ENCODE results near the gene AKAP8. TPM values are rescaled to one million over a fixed set of nuclear protein-coding genes. Genes with fewer than 3 reads are reported as not detected.
A peak's percentile ranks its signal among the peaks of the same experiment; 100 is the strongest.

Gene AKAP8
- total and polyA plus RNA-seq, 7 donors = 15.9 to 42.8 (median 19.9) TPM

DNA sequence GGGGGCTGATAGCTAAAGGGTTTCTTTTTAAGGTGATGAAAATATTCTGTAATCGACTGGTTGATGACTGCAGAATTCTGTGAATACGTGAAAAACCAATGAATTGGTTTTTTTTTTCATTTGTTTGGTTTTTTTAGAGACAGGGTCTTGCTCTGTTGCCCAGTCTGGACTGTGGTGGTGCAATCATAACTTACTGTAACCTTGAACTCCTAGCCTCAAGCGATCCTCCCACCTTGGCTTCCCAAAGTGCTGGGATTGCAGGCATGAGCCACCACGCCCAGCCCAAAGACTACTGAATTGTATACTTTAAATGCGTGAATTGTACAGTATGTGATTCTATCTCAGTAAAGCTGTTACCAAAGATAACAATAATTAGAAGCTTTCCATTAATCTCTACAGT, 14.8 kb upstream of the AKAP8 start:
- WGBS, 3 donors = 87 to 95% (median 93%) methylated on average over 5 of the region's 5 CpGs

DNA sequence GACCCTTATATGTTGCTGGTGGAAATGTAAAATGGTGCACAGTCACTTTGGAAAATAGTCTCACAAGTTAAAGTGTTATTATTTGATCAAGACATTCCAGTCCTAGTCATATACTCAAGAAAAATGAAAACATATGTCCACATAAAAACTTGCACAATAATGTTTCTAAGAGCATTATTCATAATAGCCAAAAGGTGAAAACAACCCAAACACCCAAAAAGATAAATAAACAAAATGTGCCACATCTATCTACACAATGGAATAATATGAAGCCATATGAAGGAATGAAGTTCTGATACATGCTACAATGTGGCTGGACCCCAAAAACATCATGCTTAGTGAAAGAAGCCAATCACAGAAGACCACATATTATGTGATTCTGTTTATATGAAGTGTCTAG, 14.4 kb upstream of the AKAP8 start:
- DNase-seq (no peak), ATAC-seq (no peak)
- Histone ChIP-seq H3K27ac (no peak overlapping the region), H3K27me3 (ENCODE audit: insufficient read depth in 3 of 3, low read length in 2 of 3) (no peaks in the 10 kb centered on the region), H3K9me3 (no peaks in the 10 kb centered on the region), H3K4me1 (peaks cover 10% of the 10 kb centered on the region), H3K4me3 (no peak overlapping the region), H3K36me3 (ENCODE audit: insufficient read depth in 1 of 2, low read depth in 1 of 2) (peaks cover 21 to 88% of the 10 kb centered on the region in 2 donors)
- intact Hi-C loops (cut with DNase I) = no loop called here
- TF ChIP-seq, protein P1, sequence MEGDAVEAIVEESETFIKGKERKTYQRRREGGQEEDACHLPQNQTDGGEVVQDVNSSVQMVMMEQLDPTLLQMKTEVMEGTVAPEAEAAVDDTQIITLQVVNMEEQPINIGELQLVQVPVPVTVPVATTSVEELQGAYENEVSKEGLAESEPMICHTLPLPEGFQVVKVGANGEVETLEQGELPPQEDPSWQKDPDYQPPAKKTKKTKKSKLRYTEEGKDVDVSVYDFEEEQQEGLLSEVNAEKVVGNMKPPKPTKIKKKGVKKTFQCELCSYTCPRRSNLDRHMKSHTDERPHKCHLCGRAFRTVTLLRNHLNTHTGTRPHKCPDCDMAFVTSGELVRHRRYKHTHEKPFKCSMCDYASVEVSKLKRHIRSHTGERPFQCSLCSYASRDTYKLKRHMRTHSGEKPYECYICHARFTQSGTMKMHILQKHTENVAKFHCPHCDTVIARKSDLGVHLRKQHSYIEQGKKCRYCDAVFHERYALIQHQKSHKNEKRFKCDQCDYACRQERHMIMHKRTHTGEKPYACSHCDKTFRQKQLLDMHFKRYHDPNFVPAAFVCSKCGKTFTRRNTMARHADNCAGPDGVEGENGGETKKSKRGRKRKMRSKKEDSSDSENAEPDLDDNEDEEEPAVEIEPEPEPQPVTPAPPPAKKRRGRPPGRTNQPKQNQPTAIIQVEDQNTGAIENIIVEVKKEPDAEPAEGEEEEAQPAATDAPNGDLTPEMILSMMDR (IDR thresholded peaks at IDR 0.05) = no peak

More for the DNA sequence above, 14.8 kb upstream of the AKAP8 start:
- TF ChIP-seq, protein P1 (IDR thresholded peaks at IDR 0.05) = no peak
- Histone ChIP-seq H3K27me3 (ENCODE audit: insufficient read depth in 3 of 3, low read length in 2 of 3) (no peaks in the 10 kb centered on the region), H3K9me3 (no peaks in the 10 kb centered on the region), H3K4me1 (peaks cover 14% of the 10 kb centered on the region), H3K27ac (no peak overlapping the region), H3K4me3 (no peak overlapping the region), H3K36me3 (ENCODE audit: insufficient read depth in 1 of 2, low read depth in 1 of 2) (peaks cover 26 to 90% of the 10 kb centered on the region in 2 donors)
- intact Hi-C loops (cut with DNase I) = no loop called here
- DNase-seq (no peak), ATAC-seq (no peak)

DNA sequence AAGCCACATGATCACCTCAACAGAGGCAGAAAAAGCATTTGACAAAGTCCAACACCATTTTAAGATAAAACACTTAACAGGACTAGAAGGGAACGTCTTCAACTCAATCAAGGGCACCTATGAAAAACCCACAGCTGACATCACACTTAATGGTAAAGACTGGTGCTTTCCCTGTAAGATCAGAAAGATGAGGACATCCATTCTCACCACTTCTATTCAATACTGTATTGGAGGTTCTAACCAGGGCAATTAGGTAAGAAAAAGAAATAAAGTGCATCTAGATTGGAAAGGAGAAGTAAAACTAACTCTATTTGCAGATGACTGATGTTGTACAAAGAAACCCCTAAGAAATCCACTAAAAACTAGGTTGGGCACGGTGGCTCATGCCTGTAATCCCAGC, 11.2 kb upstream of the AKAP8 start:
- no peak overlapping the region for H3K4me3 ChIP-seq
- TF ChIP-seq, protein P1 (IDR thresholded peaks at IDR 0.05) = no peak
- no peak overlapping the region for H3K27ac ChIP-seq
- no peak for ATAC-seq
- 83 to 90% (median 84%) methylated on average over 2 of the region's 2 CpGs for WGBS, 3 donors
- H3K36me3 ChIP-seq (ENCODE audit: insufficient read depth in 1 of 2, low read depth in 1 of 2) = peaks cover 0 to 74% of the 10 kb centered on the region in 2 donors
- H3K27me3 ChIP-seq (ENCODE audit: insufficient read depth in 3 of 3, low read length in 2 of 3) = no peaks in the 10 kb centered on the region
- no peaks in the 10 kb centered on the region for H3K9me3 ChIP-seq
- no peak for DNase-seq
- intact Hi-C loops (cut with DNase I) = no loop called here
- H3K4me1 ChIP-seq = peaks cover 3% of the 10 kb centered on the region

DNA sequence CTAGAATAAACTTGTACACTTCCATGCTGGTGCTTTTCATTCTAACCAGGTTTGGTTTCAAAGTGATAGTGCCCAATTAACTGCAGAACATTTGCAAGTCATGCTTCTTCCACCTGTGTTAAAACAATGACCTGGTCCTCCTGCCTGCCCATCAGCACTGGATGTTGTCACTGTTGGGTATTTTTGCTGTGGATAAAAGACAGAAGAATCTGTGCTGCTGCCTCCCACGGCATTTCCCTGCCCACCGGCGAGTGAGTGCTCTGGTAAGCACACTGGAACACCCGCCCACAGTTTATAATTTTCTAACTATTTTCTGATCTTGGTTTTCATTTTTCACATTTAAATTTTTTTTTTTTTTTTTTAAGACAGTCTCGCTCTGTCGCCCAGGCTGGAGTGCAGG, 2.3 kb upstream of the AKAP8 start:
- ATAC-seq (no peak), DNase-seq (peak in 1 of 2 donors; percentile 11)
- intact Hi-C loops (cut with DNase I) = no loop called here
- Histone ChIP-seq H3K4me3 (no peak overlapping the region), H3K27ac (no peak overlapping the region), H3K4me1 (peaks cover 19% of the 10 kb centered on the region), H3K9me3 (no peaks in the 10 kb centered on the region), H3K36me3 (ENCODE audit: insufficient read depth in 1 of 2, low read depth in 1 of 2) (peaks cover 0 to 37% of the 10 kb centered on the region in 2 donors), H3K27me3 (ENCODE audit: insufficient read depth in 3 of 3, low read length in 2 of 3) (no peaks in the 10 kb centered on the region)
- 86 to 97% (median 87%) methylated on average over 6 of the region's 6 CpGs for WGBS, 3 donors
- TF ChIP-seq, protein P1 (IDR thresholded peaks at IDR 0.05) = no peak

DNA sequence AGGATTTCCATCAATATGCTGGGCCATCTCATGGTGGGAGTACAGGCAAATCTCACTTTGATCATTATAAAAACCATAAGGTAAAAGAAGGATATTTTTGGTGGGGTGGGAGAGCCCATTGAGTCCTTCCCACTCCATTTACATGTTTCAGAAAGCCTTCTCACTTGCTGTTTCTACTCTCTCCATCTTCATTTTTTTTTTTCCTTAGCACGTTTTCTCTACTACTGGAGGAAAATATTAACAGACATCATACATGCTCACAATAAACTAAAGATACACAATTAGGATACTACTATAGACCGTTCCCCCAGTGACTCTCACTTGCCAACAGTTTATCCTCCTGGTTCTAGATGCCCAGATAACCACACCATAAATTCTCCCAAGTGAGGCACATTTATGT, 1.8 kb upstream of the AKAP8 start:
- H3K27ac ChIP-seq = peak overlapping the region; percentile 1
- H3K4me1 ChIP-seq = peaks cover 23% of the 10 kb centered on the region
- 49 to 86% (median 63%) methylated on average over 2 of the region's 2 CpGs for WGBS, 3 donors

More for the DNA sequence above, 1.8 kb upstream of the AKAP8 start:
- H3K36me3 ChIP-seq (ENCODE audit: insufficient read depth in 1 of 2, low read depth in 1 of 2) = peaks cover 0 to 32% of the 10 kb centered on the region in 2 donors
- no peaks in the 10 kb centered on the region for H3K27me3 ChIP-seq (ENCODE audit: insufficient read depth in 3 of 3, low read length in 2 of 3)
- DNase-seq (no peak), ATAC-seq (no peak)
- TF ChIP-seq, protein P1 (IDR thresholded peaks at IDR 0.05) = no peak
- H3K9me3 ChIP-seq = no peaks in the 10 kb centered on the region
- intact Hi-C loops (cut with DNase I) = no loop called here
- no peak overlapping the region for H3K4me3 ChIP-seq
